HG03571 (cell line): ENCODE results near the gene MYH6.

Experiments used
- ATAC-seq: cut with Tn5 transposase; IDR thresholded peaks from one replicate; pipeline ENCODE4 v1.9.1; 2021; ENCODE audit not compliant: unreplicated experiment

The MYH6 gene

GRCh38 chr14:23360496-23360895 is 47.6 kb downstream of the MYH6 start:
- no peak for ATAC-seq

DNA sequence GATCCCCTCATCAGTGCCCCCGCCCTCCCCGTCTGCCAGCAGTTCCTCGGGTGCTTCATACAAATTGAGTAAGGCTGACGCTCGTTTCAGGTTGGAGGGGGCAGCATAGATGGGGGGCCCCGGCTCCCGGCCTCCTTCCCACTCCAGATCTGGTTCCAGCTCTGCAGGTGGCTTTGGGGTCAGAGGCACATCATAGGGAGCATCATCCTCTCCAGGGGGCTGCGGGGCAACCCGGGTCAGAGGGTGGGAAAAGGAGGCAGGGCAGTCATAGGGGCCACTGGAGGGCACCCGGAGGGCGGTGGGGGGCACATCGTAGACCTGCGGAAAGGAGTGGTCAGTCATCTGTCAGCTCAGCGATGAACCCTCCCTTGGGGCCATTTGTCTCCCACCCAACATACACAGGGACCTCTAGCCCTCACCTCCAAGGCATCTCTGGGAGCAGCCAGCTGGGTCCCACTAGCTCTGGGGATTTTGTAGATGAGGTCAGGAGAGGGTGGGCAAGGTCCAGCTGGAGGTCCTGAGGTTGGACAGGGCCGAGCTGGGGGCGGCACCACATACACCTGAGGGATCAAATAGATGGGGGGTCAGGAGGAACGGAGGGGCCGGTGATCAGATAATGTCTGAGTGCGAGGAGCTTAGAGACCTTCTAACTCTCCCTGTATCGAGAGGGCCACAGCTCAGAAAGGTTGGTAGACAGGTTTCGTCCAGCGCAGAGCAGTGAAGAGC is 48.2 kb downstream of the MYH6 start:
- no peak for ATAC-seq

DNA sequence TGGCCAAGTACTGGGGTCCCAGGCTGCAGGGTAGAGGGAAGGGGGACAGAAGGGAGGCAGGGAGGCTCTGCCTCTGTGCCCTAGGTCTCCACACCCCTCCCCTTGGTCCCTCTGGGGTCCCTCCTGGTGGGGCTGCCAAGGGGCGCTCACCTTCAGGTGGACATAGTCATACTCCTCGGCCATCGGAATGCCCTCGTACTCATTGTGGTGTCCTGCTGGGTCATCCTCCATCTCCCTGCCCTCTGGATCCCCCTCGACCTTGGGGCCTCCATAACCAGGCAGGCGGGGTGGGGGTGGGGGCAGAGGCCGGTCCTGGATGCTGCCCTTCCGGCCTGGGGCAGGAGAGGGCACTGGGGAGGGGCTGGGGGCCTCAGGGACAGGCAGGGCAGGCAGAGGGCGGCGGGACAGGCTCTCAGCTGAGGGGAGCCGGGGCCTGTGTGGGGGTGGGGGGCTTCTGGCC is 48.9 kb downstream of the MYH6 start:
- no peak for ATAC-seq

DNA sequence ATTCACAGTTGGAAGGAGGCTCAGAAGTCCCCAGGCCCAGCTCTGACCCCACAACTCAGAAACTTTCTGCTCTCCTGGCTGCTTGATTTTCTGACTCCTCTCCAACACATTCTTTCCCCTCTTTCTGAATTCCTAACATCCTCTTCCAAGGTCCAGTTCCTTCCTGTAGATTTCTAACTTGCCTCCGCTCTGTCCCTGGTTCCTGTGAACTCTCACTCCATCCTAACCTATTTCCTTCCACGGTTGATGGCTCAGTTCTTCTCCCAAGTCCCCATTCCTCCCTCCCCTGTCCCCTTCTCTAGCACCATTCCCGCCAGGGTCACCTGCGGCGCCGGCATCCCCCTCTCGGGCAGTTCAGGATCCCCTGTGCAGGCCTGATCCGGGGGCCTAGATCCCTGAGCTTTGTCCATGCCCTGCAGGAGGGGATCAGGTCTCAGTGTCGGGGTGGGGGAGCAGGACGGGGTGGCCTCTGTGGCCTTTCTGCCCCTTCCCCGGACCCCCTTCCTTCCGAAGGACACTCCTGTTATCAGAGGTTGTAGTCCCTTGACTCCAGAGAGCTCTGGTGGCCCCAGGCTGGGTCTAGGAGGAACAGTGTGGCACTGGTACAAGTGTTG is 49.4 kb downstream of the MYH6 start:
- ATAC-seq = no peak

DNA sequence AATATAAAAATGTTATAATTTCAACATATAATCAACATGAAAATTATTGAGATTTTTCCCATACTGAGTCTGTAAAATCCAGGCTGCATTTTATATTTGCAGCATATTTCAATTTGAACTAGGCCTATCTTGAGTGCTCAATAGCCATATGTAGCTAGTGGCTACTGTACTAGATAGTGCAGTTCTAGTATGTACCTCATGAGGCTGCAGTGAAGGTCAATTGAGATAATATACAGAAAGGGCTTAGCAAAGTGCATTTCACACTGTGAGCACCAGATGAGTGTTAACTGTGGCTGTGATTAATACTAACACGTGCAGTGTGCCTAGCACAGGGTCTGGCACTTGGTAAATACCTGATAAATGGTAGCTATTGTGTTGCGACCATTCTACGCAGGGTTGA is 50.0 kb downstream of the MYH6 start:
- no peak for ATAC-seq

DNA sequence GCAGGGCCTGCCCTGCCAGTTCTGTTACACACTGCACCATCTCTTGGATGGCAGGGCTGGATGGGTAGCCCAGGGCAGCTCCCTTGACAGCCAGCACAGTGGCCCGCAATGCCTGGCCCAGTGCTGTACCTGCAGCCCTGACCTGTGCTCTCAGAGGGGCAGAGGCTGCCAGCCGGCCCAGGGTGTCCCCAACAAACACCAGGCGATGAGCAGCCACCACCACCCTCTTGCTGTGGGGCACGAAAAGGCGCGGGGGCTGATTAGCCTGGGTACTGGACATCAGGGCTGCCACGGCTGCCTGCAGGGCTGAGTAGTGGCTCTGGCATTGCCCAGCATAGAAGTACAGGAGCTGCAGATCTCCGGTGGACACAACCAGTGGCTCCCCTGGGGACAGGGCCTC is 50.8 kb downstream of the MYH6 start:
- ATAC-seq = no peak

GRCh38 chr14:23356662-23357061 is 51.4 kb downstream of the MYH6 start:
- ATAC-seq = no peak

- no peak for ATAC-seq
Measured at GRCh38 chr14:23355871-23356435, 52.1 kb downstream of the MYH6 start.

DNA sequence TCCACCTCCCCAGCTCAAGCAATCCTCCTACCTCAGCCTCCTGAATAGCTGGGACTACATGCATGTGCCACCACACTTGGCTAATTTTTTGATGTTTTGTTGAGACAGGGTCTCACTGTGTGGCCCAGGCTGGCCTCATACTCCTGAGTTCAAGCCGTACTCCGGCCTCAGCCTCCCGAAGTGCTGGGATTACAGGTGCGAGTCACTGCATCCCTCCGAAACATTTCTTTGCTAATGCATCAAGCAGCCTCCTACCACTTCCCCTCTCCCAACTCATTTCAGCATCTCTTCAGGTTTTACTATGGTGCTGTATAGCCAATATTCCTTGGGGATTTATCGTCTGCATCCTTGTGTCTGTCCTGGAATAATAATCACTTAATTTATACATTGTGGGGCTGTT is 53.1 kb downstream of the MYH6 start:
- ATAC-seq = no peak

DNA sequence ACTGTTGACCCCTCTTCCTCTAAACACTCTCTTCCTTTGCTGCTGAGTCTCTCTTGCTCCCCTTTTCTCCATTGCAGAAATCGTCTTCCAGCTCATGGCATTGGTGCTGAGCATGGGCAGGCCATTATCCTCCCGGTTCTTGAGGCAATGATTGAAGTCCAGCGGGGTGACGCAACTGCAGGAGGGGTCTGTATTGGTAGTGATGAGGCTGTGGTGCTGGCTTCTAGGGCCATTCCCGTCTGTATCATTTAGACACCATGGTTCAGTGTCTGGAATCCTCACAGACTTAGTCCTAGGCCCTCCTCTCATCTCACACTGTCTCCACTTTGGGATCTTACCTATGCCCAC is 54.7 kb downstream of the MYH6 start:
- ATAC-seq = no peak

GRCh38 chr14:23352506-23353432 is 55.3 kb downstream of the MYH6 start, which contains the start of gene SLC22A17:
Gene SLC22A17, minus strand, starts transcription at chr14:23352887.
- ATAC-seq = no peak

- ATAC-seq = no peak
Measured at GRCh38 chr14:23351681-23352505, 56.2 kb downstream of the MYH6 start.

GRCh38 chr14:23349156-23349845 is 58.8 kb downstream of the MYH6 start:
- no peak for ATAC-seq

DNA sequence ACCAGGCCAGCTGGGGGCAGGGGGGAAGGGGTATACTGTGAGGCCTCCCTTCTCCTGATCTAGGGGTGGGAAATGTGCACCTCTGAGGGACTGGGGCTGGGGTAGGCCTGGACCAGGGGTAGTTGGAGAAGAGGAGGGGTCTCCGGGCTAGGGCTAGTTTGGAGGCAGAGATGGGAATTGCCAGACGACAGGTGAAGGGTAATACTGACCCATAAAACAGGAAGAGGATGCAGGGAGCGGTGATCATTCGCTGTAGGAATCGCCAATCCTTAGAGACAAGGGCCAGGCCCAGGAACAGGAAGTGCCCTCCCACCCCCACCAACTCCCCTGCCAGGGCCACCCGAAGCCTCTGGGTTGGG is 59.8 kb downstream of the MYH6 start:
- no peak for ATAC-seq

DNA sequence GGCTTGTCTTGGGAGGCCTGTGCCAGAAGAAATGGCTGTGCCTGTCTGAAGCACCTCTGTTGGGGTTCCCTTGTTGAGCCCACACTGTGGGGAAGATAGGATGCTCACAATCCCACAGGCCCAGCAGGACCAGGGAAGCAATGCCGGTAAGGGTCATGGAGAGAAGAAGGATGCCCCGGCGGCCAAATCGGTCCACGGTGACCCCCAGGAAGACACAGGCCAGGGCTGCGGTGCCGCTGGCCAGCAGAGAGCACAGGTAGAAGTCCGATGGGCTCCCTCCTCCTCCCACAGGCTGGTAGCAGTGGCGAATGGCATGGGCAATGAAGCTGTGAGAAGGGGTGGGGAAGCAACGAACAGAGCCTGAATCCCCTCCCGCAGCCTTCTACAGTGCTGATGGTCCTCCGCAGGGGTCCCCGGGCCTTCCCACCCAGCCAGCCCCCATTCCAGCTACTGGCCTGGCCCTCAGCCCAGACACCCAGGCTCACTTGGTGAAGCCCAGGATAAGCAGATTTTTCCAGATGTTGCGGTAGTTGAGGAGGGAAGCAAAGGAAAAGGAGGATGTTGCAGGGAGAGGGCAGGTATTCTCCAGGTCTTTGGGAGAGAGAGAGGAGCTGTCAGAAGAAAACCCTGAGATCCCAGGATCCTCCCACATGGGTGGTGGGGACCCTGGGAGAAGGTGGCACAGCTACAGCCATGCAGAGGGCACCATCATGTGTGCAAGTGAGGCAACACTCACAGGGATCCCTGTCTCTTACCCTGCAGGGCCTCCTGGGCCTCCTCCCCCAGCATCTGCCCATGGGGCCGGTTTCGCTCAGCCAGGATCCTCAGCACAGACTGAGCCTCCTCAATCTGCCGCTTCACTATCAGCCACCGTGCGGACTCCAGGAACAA is 60.4 kb downstream of the MYH6 start:
- no peak for ATAC-seq

GRCh38 chr14:23346693-23347405 is 61.2 kb downstream of the MYH6 start:
- no peak for ATAC-seq

DNA sequence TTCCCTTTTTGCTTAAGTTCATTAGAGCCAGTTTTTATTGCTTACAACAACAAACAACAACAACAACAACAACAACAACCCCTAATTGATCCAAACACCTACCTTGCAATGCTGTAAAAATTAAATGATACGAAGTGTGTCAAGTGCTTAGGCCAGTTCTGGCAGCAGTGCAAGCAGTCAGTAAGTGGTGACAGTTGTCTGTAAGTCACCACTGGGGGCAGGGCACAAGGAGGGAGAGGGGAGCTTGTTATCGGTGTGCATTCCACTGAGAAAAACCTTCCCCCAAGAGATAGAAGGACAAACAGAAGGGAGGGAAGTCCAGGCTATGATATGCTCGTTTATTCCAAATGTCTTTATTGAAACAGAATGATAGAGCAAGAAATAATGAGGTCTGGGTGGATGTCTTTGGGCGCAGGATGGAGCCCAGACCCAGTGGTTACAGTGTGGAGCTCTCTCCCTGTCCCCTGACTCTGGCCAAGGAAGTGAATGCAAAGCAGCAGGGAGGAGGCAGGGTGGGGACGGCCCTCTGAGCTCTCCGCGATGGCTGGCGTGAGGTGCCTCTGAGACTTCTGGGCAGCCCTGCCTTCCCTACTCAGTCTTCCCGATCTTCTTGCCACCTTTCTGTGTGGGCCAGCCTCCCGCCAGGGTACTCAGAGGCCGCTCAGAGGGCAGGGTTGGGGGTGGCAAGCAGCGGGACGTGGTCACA is 61.9 kb downstream of the MYH6 start:
- no peak for ATAC-seq

GRCh38 chr14:23344481-23344880 is 63.6 kb downstream of the MYH6 start:
- no peak for ATAC-seq
